Measurements from ENCODE around the gene RASSF7. TPM values are rescaled to one million over a fixed set of nuclear protein-coding genes. Genes with fewer than 3 reads are reported as not detected.

The RASSF7 gene
- total and polyA plus RNA-seq, 7 donors = 0.65 to 1.4 (median 0.92) TPM; not detected in 1

- peaks cover 0 to 29% of the 10 kb centered on the region in 2 donors for H3K36me3 ChIP-seq (ENCODE audit: insufficient read depth in 1 of 2, low read depth in 1 of 2)
- DNase-seq = peak in 1 of 2 donors; percentile 53
- no peak for TF ChIP-seq CTCF (IDR thresholded peaks at IDR 0.05)
Measured at GRCh38 chr11:532986-533585, 27.7 kb upstream of the RASSF7 start.

GRCh38 chr11:533586-534395 lies 27.0 kb upstream of the RASSF7 start:
- DNase-seq (peak in 1 of 2 donors; percentile 53), ATAC-seq (no peak)
- Histone ChIP-seq H3K9me3 (no peaks in the 10 kb centered on the region), H3K4me1 (peaks cover 38% of the 10 kb centered on the region), H3K36me3 (ENCODE audit: insufficient read depth in 1 of 2, low read depth in 1 of 2) (peaks cover 0 to 29% of the 10 kb centered on the region in 2 donors), H3K27me3 (ENCODE audit: insufficient read depth in 3 of 3, low read length in 2 of 3) (peaks cover 0 to 11% (median 0%) of the 10 kb centered on the region in 3 donors), H3K27ac (peak overlapping the region; percentile 90), H3K4me3 (peak overlapping the region; percentile 73)
- WGBS, 3 donors = 84 to 87% (median 86%) methylated on average over 36 to 37 of the region's 37 CpGs
- intact Hi-C loops (cut with DNase I) = no loop called here
- TF ChIP-seq CTCF (IDR thresholded peaks at IDR 0.05) = no peak

More at GRCh38 chr11:532986-533585, 27.7 kb upstream of the RASSF7 start:
- intact Hi-C loops (cut with DNase I) = no loop called here
- no peak overlapping the region for H3K4me3 ChIP-seq
- peaks cover 42% of the 10 kb centered on the region for H3K4me1 ChIP-seq
- 87 to 93% (median 87%) methylated on average over 30 to 33 of the region's 33 CpGs for WGBS, 3 donors
- H3K27me3 ChIP-seq (ENCODE audit: insufficient read depth in 3 of 3, low read length in 2 of 3) = peaks cover 0 to 11% (median 0%) of the 10 kb centered on the region in 3 donors
- H3K9me3 ChIP-seq = no peaks in the 10 kb centered on the region
- no peak for ATAC-seq
- no peak overlapping the region for H3K27ac ChIP-seq

- WGBS, 3 donors = 5 to 10% (median 7%) methylated on average over 35 to 66 of the region's 66 CpGs
- no peak for TF ChIP-seq CTCF (IDR thresholded peaks at IDR 0.05)
- Histone ChIP-seq H3K9me3 (no peaks in the 10 kb centered on the region), H3K4me1 (peaks cover 30% of the 10 kb centered on the region), H3K4me3 (peak overlapping the region; percentile 73), H3K27ac (peak overlapping the region; percentile 90), H3K27me3 (ENCODE audit: insufficient read depth in 3 of 3, low read length in 2 of 3) (peaks cover 0 to 12% (median 0%) of the 10 kb centered on the region in 3 donors), H3K36me3 (ENCODE audit: insufficient read depth in 1 of 2, low read depth in 1 of 2) (peaks cover 0 to 29% of the 10 kb centered on the region in 2 donors)
- ATAC-seq (peak; percentile 14 to 68 (median 56)), DNase-seq (peak in 1 of 2 donors; percentile 77)
- intact Hi-C loops (cut with DNase I) = no loop called here
Measured at GRCh38 chr11:534396-535209, 26.2 kb upstream of the RASSF7 start.

GRCh38 chr11:535210-535518 lies 25.6 kb upstream of the RASSF7 start:
- ATAC-seq (no peak), DNase-seq (no peak)
- TF ChIP-seq CTCF (IDR thresholded peaks at IDR 0.05) = no peak
- Histone ChIP-seq H3K27ac (peak overlapping the region; percentile 90), H3K27me3 (ENCODE audit: insufficient read depth in 3 of 3, low read length in 2 of 3) (peaks cover 0 to 16% (median 0%) of the 10 kb centered on the region in 3 donors), H3K4me1 (peaks cover 30% of the 10 kb centered on the region), H3K9me3 (no peaks in the 10 kb centered on the region), H3K4me3 (peak overlapping the region; percentile 73), H3K36me3 (ENCODE audit: insufficient read depth in 1 of 2, low read depth in 1 of 2) (peaks cover 0 to 29% of the 10 kb centered on the region in 2 donors)
- intact Hi-C loops (cut with DNase I) = no loop called here
- WGBS, 3 donors = 1% methylated on average over 52 of the region's 56 CpGs; no CpG with 5 or more reads in 2 of the 3 donors
